Caco-2 (cell line): Measurements from ENCODE around the gene GALNS. TPM values are rescaled to one million over a fixed set of nuclear protein-coding genes. Genes with fewer than 3 reads are reported as not detected.

ENCODE experiments used
- BruUV-seq: library from RNA; stranded (reverse); fragments of 400-500 nt; replicated peaks from 2 replicates; lab custom pipeline; 2021; lab: Mats Ljungman, UMichigan
- CTCF ChIA-PET: fragments of 300-600 bp; sonication (Branson Sonifier 250); formaldehyde crosslinking; loops from one replicate; lab custom pipeline; 2022; ENCODE audit warnings: antibody characterized with exemption; lab: Charles Lee
- POLR2A ChIA-PET: fragments of 300-600 bp; sonication (Branson Sonifier 250); formaldehyde crosslinking; loops from one replicate; lab custom pipeline; 2022; ENCODE audit warnings: antibody characterized with exemption; lab: Charles Lee
- DNase-seq, 2 experiments: peaks; one replicate each; pipeline versions ENCODE4 v3.0.0 to v3.0.0-alpha.2; 2020 to 2022
- H3K27me3 ChIP-seq: replicated peaks from 2 replicates; pipeline ENCODE4 v1.6.0; 2011; ENCODE audit warnings: low read length; ENCODE audit not compliant: control insufficient read depth, insufficient read depth
- H3K36me3 ChIP-seq: 2 replicates; pipeline ENCODE4 v1.5.1; 2011; ENCODE audit warnings: low read length; ENCODE audit not compliant: control insufficient read depth, insufficient read depth
- H3K4me1 ChIP-seq: fragments of 250-450 bp; sonication (Bioruptor Pico); 2 replicates; pipeline ENCODE4 v1.5.1; 2020; ENCODE audit warnings: mild to moderate bottlenecking
- H3K4me3 ChIP-seq: 2 replicates; pipeline ENCODE4 v1.5.1; 2011; ENCODE audit warnings: low read depth, mild to moderate bottlenecking, control low read depth, low read length
- H3K9me3 ChIP-seq: fragments of 250-450 bp; sonication (Bioruptor Pico); 2 replicates; pipeline ENCODE4 v1.5.1; 2020; ENCODE audit warnings: mild to moderate bottlenecking, moderate library complexity
- H3K27ac Mint-ChIP-seq: one replicate; pipeline ENCODE4 v1.8.0; 2022; ENCODE audit warnings: mixed read lengths; ENCODE audit not compliant: unreplicated experiment
- H3K27me3 Mint-ChIP-seq: one replicate; pipeline ENCODE4 v1.8.0; 2022; ENCODE audit warnings: mixed read lengths; ENCODE audit not compliant: insufficient read depth, unreplicated experiment
- H3K36me3 Mint-ChIP-seq: one replicate; pipeline ENCODE4 v1.8.0; 2022; ENCODE audit warnings: mild to moderate bottlenecking, mixed read lengths; ENCODE audit not compliant: insufficient read depth, unreplicated experiment
- H3K4me1 Mint-ChIP-seq: one replicate; pipeline ENCODE4 v1.8.0; 2022; ENCODE audit warnings: low read depth, mixed read lengths; ENCODE audit not compliant: unreplicated experiment
- H3K4me3 Mint-ChIP-seq: one replicate; pipeline ENCODE4 v1.8.0; 2022; ENCODE audit warnings: mild to moderate bottlenecking, moderate library complexity, mixed read lengths; ENCODE audit not compliant: unreplicated experiment
- H3K9me3 Mint-ChIP-seq: one replicate; pipeline ENCODE4 v1.8.0; 2022; ENCODE audit warnings: mixed read lengths; ENCODE audit not compliant: unreplicated experiment
- intact Hi-C: fragments of 100-400 bp; cut with micrococcal nuclease; formaldehyde crosslinking; loops from one replicate; pipeline ENCODE4 v1.10.0; 2022; ENCODE audit not compliant: unreplicated experiment
- total RNA-seq: library from RNA; stranded (reverse); gene quantifications from 2 replicates; pipeline ENCODE4 v1.2.3, GENCODE V29; 2022
- TF ChIP-seq, protein P1 (sequence below), 2 experiments: fragments of 200-600 bp in 1 of 2; IDR thresholded peaks; 1 replicate in 1 of 2; 2 replicates in 1 of 2; pipeline versions ENCODE4 v1.5.1 to v1.8.0; 2011 to 2022; ENCODE audit warnings: antibody characterized with exemption in 1 of 2, control low read depth in 1 of 2, inconsistent platforms in 1 of 2, low read depth in 1 of 2, low read length in 1 of 2, mild to moderate bottlenecking in 1 of 2, moderate library complexity in 1 of 2; ENCODE audit not compliant: insufficient read depth in 1 of 2, severe bottlenecking in 1 of 2, unreplicated experiment in 1 of 2

The GALNS gene
- total RNA-seq, 1 experiment from 2014 or later: 57.8 TPM

DNA sequence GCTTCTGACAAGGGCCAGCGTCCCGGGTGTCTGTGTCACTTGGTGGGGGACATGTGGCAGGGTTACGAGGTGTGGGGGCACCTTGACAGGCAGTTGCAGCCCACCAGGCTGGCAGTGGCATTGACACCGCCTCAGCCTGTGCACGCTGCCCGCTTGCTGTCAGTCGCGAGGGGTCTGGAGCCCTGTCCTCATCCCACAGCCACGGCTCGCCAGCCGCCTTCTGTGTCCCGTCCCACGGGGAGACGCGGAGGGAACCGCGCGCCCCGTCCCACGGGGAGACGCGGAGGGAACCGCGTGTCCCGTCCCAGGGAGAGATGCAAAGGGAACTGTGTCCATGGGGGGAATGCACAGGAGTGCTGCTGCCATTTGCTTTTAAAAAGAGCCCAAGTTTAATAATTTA lies 6.2 kb upstream of the GALNS start:
- no peak overlapping the region for H3K4me3 Mint-ChIP-seq
- CTCF ChIA-PET: no interaction called here
- no peak overlapping the region for H3K27ac Mint-ChIP-seq
- no TSS peak for BruUV-seq
- H3K27me3 ChIP-seq: no peaks in the 10 kb centered on the region
- peaks cover 8% of the 10 kb centered on the region for H3K36me3 Mint-ChIP-seq
- intact Hi-C loops: no loop called here
- H3K36me3 ChIP-seq: 0 out of 2 replicates have a peak, but pooled peaks cover 6% of the 10 kb centered on the region
- no peaks in the 10 kb centered on the region for H3K9me3 ChIP-seq
- TF ChIP-seq, protein P1, sequence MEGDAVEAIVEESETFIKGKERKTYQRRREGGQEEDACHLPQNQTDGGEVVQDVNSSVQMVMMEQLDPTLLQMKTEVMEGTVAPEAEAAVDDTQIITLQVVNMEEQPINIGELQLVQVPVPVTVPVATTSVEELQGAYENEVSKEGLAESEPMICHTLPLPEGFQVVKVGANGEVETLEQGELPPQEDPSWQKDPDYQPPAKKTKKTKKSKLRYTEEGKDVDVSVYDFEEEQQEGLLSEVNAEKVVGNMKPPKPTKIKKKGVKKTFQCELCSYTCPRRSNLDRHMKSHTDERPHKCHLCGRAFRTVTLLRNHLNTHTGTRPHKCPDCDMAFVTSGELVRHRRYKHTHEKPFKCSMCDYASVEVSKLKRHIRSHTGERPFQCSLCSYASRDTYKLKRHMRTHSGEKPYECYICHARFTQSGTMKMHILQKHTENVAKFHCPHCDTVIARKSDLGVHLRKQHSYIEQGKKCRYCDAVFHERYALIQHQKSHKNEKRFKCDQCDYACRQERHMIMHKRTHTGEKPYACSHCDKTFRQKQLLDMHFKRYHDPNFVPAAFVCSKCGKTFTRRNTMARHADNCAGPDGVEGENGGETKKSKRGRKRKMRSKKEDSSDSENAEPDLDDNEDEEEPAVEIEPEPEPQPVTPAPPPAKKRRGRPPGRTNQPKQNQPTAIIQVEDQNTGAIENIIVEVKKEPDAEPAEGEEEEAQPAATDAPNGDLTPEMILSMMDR (IDR thresholded peaks at IDR 0.05; ENCODE audit: insufficient read depth in 1 of 2, low read depth in 1 of 2, low read length in 1 of 2, severe bottlenecking in 1 of 2, unreplicated experiment in 1 of 2): no peak
- POLR2A ChIA-PET: no interaction called here
- peaks cover 7% of the 10 kb centered on the region for H3K4me1 Mint-ChIP-seq
- no peaks in the 10 kb centered on the region for H3K9me3 Mint-ChIP-seq
- H3K4me3 ChIP-seq: no peak overlapping the region
- no peaks in the 10 kb centered on the region for H3K27me3 Mint-ChIP-seq
- peaks cover 3% of the 10 kb centered on the region; the same call in 1 of the 2 replicates for H3K4me1 ChIP-seq
- DNase-seq: no peak

DNA sequence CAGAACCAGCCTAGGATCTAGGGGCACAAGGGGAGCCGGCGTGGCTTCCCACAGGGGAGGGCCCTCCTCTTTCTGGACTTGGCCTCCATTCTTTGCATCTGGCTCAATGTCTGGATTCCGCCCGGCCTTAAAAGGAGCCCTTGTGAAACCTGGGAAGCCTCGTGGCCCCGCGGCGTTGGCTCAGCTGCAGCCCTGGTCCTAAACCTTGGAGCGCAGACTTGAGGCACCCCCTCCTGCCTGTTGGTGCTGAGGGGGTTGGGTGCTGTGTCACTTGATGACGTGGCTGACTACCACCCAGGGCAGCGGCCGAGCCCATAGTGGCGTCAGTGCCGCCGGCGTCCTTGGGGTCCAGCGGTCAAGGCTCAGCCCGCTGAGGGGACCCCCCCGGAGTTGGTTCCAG lies 4.6 kb upstream of the GALNS start:
- Histone ChIP-seq H3K4me3 (no peak overlapping the region), H3K9me3 (no peaks in the 10 kb centered on the region), H3K27me3 (no peaks in the 10 kb centered on the region), H3K4me1 (peaks cover 4% of the 10 kb centered on the region; the same call in 1 of the 2 replicates), H3K36me3 (0 out of 2 replicates have a peak, but pooled peaks cover 6% of the 10 kb centered on the region)
- BruUV-seq: no TSS peak
- intact Hi-C loops: no loop called here
- Mint-ChIP-seq H3K27me3 (no peaks in the 10 kb centered on the region), H3K4me3 (no peak overlapping the region), H3K4me1 (peaks cover 9% of the 10 kb centered on the region), H3K36me3 (peaks cover 22% of the 10 kb centered on the region), H3K9me3 (no peaks in the 10 kb centered on the region), H3K27ac (no peak overlapping the region)
- ChIA-PET POLR2A (no interaction called here), CTCF (no interaction called here)
- TF ChIP-seq, protein P1 (IDR thresholded peaks at IDR 0.05; ENCODE audit: insufficient read depth in 1 of 2, low read depth in 1 of 2, low read length in 1 of 2, severe bottlenecking in 1 of 2, unreplicated experiment in 1 of 2): no peak
- DNase-seq: no peak

DNA sequence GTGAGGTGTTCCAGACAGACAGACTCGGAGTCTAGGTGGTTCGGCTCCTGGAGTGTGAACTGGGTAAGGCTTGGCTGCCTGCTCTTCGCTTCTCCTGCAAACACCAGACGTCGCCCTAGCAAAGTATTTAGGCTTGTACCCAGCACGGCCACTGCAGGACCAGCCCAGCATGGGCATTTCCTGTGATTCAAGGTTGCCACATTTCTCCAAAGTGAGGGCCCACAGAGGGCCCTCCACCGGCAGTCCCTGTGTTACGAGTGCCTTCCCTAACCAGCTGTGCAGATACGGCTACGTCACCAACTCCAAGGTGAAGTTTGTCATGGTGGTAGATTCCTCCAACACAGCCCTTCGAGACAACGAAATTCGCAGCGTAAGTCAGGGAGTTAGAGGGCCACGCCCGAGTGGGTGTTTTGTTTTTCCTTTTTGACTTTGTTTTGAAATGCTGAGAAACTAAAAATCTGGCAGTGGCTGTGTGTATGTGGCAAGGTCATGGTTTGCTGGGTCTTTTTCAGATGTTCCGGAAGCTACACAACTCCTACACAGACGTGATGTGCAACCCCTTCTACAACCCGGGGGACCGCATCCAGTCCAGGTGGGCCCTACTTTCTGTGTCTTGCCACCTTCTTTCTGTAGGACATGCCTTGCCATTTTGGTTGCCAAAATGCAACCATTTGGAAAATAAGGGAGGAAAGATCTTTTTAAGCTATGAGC lies 2.8 kb upstream of the GALNS start:
- no TSS peak for BruUV-seq
- H3K27me3 Mint-ChIP-seq: no peaks in the 10 kb centered on the region
- peaks cover 28% of the 10 kb centered on the region for H3K36me3 Mint-ChIP-seq
- no peak overlapping the region for H3K4me3 Mint-ChIP-seq
- peaks cover 18% of the 10 kb centered on the region for H3K4me1 Mint-ChIP-seq
- 0 out of 2 replicates have a peak, but pooled peaks cover 6% of the 10 kb centered on the region for H3K36me3 ChIP-seq
- DNase-seq: no peak
- TF ChIP-seq, protein P1 (IDR thresholded peaks at IDR 0.05; ENCODE audit: insufficient read depth in 1 of 2, low read depth in 1 of 2, low read length in 1 of 2, severe bottlenecking in 1 of 2, unreplicated experiment in 1 of 2): no peak
- intact Hi-C loops: loop anchor here (5.0 kb wide), 1 partner anchor 362 kb away; no protein-coding TSS in a partner anchor
- H3K9me3 ChIP-seq: no peaks in the 10 kb centered on the region
- no peaks in the 10 kb centered on the region for H3K27me3 ChIP-seq
- ChIA-PET POLR2A (no interaction called here), CTCF (no interaction called here)
- peaks cover 11% of the 10 kb centered on the region for H3K4me1 ChIP-seq
- H3K27ac Mint-ChIP-seq: no peak overlapping the region
- no peak overlapping the region for H3K4me3 ChIP-seq
- no peaks in the 10 kb centered on the region for H3K9me3 Mint-ChIP-seq
